HepG2 (cell line): ENCODE measurements around the gene ZDHHC14. TPM values are rescaled to one million over a fixed set of nuclear protein-coding genes. Genes with fewer than 3 reads are reported as not detected.

ENCODE experiments used
- AKAP8 ChIP-seq: sonication (generic); formaldehyde crosslinking; IDR thresholded peaks from 2 replicates; pipeline ENCODE4 v1.5.1; 2020; ENCODE audit warnings: mild to moderate bottlenecking, missing genetic modification reagents
- CC2D1A ChIP-seq: sonication (generic); formaldehyde crosslinking; IDR thresholded peaks from 2 replicates; pipeline ENCODE4 v1.8.1; 2023; ENCODE audit warnings: mild to moderate bottlenecking, missing genetic modification reagents
- CHCHD3 ChIP-seq: sonication (generic); formaldehyde crosslinking; IDR thresholded peaks from 2 replicates; pipeline ENCODE4 v1.8.0; 2022; ENCODE audit warnings: mild to moderate bottlenecking, missing genetic modification reagents, moderate library complexity
- ETV5 ChIP-seq: IDR thresholded peaks from 2 replicates; pipeline ENCODE4 v1.6.1; 2018; ENCODE audit warnings: missing biosample characterization, missing genetic modification reagents, inconsistent platforms, borderline replicate concordance
- FOXC1 ChIP-seq: sonication (generic); formaldehyde crosslinking; IDR thresholded peaks from 2 replicates; pipeline ENCODE4 v1.8.0; 2022; ENCODE audit warnings: mild to moderate bottlenecking, missing genetic modification reagents, borderline replicate concordance
- HIVEP1 ChIP-seq: sonication (generic); formaldehyde crosslinking; IDR thresholded peaks from 2 replicates; pipeline ENCODE4 v1.4.0; 2020; ENCODE audit warnings: mild to moderate bottlenecking, missing genetic modification reagents
- HNRNPK ChIP-seq: fragments of 200-400 bp; formaldehyde crosslinking; IDR thresholded peaks from 2 replicates; pipeline ENCODE4 v1.6.1; 2018; ENCODE audit warnings: low read length, low read depth, moderate library complexity, mild to moderate bottlenecking; ENCODE audit not compliant: poor library complexity, severe bottlenecking
- PAWR ChIP-seq: sonication (generic); formaldehyde crosslinking; IDR thresholded peaks from 2 replicates; pipeline ENCODE4 v1.4.0; 2020; ENCODE audit warnings: missing genetic modification reagents, mild to moderate bottlenecking, borderline replicate concordance
- PCBP1 ChIP-seq: fragments of 200-400 bp; formaldehyde crosslinking; IDR thresholded peaks from 2 replicates; pipeline ENCODE4 v1.6.1; 2017; ENCODE audit warnings: mild to moderate bottlenecking, low read depth, low read length, borderline replicate concordance
- RBFOX2 ChIP-seq: fragments of 200-400 bp; formaldehyde crosslinking; IDR thresholded peaks from 2 replicates; pipeline ENCODE4 v1.6.1; 2017; ENCODE audit warnings: low read depth, mild to moderate bottlenecking, low read length
- RFX3 ChIP-seq: IDR thresholded peaks from 2 replicates; pipeline ENCODE4 v1.6.1; 2016; ENCODE audit warnings: missing biosample characterization, missing genetic modification reagents
- STAT5B ChIP-seq: sonication (generic); formaldehyde crosslinking; IDR thresholded peaks from 2 replicates; pipeline ENCODE4 v1.4.0; 2020; ENCODE audit warnings: missing genetic modification reagents
- TARDBP ChIP-seq: sonication (generic); formaldehyde crosslinking; IDR thresholded peaks from 2 replicates; pipeline ENCODE4 v1.8.0; 2022; ENCODE audit warnings: mild to moderate bottlenecking, missing genetic modification reagents
- ZNF136 ChIP-seq: sonication (generic); formaldehyde crosslinking; IDR thresholded peaks from 2 replicates; pipeline ENCODE4 v1.8.1; 2022; ENCODE audit warnings: low read depth, mild to moderate bottlenecking, moderate library complexity, missing genetic modification reagents
- ZNF235 ChIP-seq: sonication (generic); formaldehyde crosslinking; IDR thresholded peaks from 2 replicates; pipeline ENCODE4 v1.8.1; 2023; ENCODE audit warnings: mild to moderate bottlenecking, missing genetic modification reagents, borderline replicate concordance
- ZNF296 ChIP-seq: sonication (generic); formaldehyde crosslinking; conservative IDR thresholded peaks from 2 replicates; pipeline ENCODE4 v1.5.0; 2020; ENCODE audit warnings: mild to moderate bottlenecking, missing genetic modification reagents
- ZNF431 ChIP-seq: sonication (generic); formaldehyde crosslinking; IDR thresholded peaks from 2 replicates; pipeline ENCODE4 v1.9.0; 2022; ENCODE audit warnings: missing genetic modification reagents, low read depth, mild to moderate bottlenecking, borderline replicate concordance
- ZNF562 ChIP-seq: sonication (generic); formaldehyde crosslinking; IDR thresholded peaks from 2 replicates; pipeline ENCODE4 v1.8.0; 2022; ENCODE audit warnings: missing genetic modification reagents, borderline replicate concordance
- ZNF672 ChIP-seq: sonication (generic); formaldehyde crosslinking; IDR thresholded peaks from 2 replicates; pipeline ENCODE4 v1.8.1; 2022; ENCODE audit warnings: missing genetic modification reagents
- ZNF713 ChIP-seq: sonication (generic); formaldehyde crosslinking; IDR thresholded peaks from 2 replicates; pipeline ENCODE4 v1.4.0; 2020; ENCODE audit warnings: mild to moderate bottlenecking, missing genetic modification reagents
- ZNF879 ChIP-seq: sonication (generic); formaldehyde crosslinking; IDR thresholded peaks from 2 replicates; pipeline ENCODE4 v1.8.1; 2023; ENCODE audit warnings: missing genetic modification reagents
- ZNF891 ChIP-seq: sonication (generic); formaldehyde crosslinking; IDR thresholded peaks from 2 replicates; pipeline ENCODE4 v1.5.0; 2020; ENCODE audit warnings: mild to moderate bottlenecking, missing genetic modification reagents
- polyA plus RNA-seq, 8 experiments: library from polyadenylated mRNA; depleted of rRNA in 3 of 8; stranded (reverse) in 7 of 8; unstranded in 1 of 8; fragments of >200 nt; fragmentation: Illumina TruSeq in 4 of 8; extraction: Trizol in 4 of 8; gene quantifications; 2 replicates each; pipeline versions ENCODE4 v1.2.1 to v1.2.3, GENCODE V29; 2011 to 2016; ENCODE audit warnings: low read depth in 4 of 8, missing spikeins in 1 of 8, mixed read lengths in 1 of 8; ENCODE audit not compliant: insufficient read depth in 1 of 8
- total RNA-seq, 5 experiments: library from RNA; depleted of rRNA; stranded (reverse); fragments of >200 nt; fragmentation: Illumina TruSeq; extraction: Trizol; gene quantifications; 2 replicates each; pipeline ENCODE4 v1.2.3, GENCODE V29; 2016; ENCODE audit warnings: low read depth in 1 of 5
- TF ChIP-seq, protein P1 (sequence below): sonication (generic); formaldehyde crosslinking; IDR thresholded peaks from 2 replicates; pipeline ENCODE4 v1.4.0; 2020; ENCODE audit warnings: missing genetic modification reagents, borderline replicate concordance
- TF ChIP-seq, protein P2 (sequence below): sonication (generic); formaldehyde crosslinking; IDR thresholded peaks from 2 replicates; pipeline ENCODE4 v1.4.0; 2020; ENCODE audit warnings: missing genetic modification reagents
- TF ChIP-seq, protein P3 (sequence below): IDR thresholded peaks from 2 replicates; pipeline ENCODE4 v1.6.1; 2016; ENCODE audit warnings: mild to moderate bottlenecking, missing biosample characterization, missing genetic modification reagents
- TF ChIP-seq, protein P4 (sequence below): sonication (generic); formaldehyde crosslinking; IDR thresholded peaks from 2 replicates; pipeline ENCODE4 v1.8.1; 2023; ENCODE audit warnings: mild to moderate bottlenecking, missing genetic modification reagents

The ZDHHC14 gene
- total and polyA plus RNA-seq, 2 of the 13 experiments (the other 11 are each of a cell fraction or from before 2014, with no cell fraction given), result 3.7 to 9.5 TPM

DNA sequence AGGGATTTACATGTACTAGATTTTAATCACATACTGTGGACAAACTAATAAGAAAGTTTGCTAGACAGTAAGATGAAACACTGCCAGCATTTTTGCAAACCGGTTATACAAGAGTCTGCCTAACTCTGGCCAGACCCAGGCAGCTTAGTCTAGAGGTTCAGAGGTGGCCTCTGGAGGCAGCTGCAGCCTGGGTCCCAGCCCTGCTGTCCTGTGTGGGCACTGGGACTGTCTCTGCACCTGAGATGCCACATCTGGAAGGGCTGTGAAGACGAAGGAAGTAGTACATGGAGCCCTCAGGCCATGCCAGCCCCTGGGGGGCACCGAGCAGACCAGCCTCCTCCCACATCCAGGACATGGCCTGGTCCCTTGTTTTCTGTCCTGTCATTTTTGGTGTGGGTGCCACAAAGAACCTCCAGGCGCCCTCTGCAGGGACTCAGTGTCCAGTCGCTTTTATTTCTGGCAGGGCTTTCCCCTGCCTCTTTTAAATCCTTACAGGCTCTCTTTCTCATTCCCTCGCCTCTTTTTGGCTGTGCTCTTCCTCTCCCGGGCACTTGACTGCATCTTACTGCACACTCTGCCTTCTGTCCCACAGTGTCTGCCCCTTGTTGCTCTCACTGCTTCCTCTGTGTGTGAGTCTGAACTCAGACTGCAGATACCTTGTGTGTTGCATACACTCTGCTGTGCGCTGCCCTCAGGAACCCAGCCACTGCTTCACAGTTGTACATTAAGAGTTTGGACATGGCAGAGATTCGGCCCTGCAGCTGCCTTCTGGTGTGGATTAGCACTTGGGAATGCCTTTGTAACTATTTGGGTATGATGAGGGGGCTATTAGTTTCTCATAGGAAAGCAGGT is 216.7 kb downstream of the ZDHHC14 start (continued):
- TF ChIP-seq CC2D1A (CRISPR knock-in tag) (no peak), HNRNPK (no peak), ETV5 (CRISPR knock-in tag) (no peak), PCBP1 (no peak), ZNF713 (CRISPR knock-in tag) (no peak), ZNF672 (CRISPR knock-in tag) (no peak), HIVEP1 (CRISPR knock-in tag) (no peak; the same call in 1 of the 2 replicates), AKAP8 (CRISPR knock-in tag) (no peak), RBFOX2 (no peak), STAT5B (no peak), ZNF431 (CRISPR knock-in tag) (no peak; the same call in 1 of the 2 replicates), FOXC1 (CRISPR knock-in tag) (peak; percentile 85), TARDBP (no peak), ZNF879 (CRISPR knock-in tag) (no peak), ZNF136 (no peak), CHCHD3 (CRISPR knock-in tag) (no peak), ZNF296 (CRISPR knock-in tag) (no peak), ZNF235 (no peak), RFX3 (no peak), ZNF562 (CRISPR knock-in tag) (no peak), ZNF891 (peak; percentile 53; the same call in 1 of the 2 replicates), PAWR (CRISPR knock-in tag) (no peak)
- TF ChIP-seq, protein P1, sequence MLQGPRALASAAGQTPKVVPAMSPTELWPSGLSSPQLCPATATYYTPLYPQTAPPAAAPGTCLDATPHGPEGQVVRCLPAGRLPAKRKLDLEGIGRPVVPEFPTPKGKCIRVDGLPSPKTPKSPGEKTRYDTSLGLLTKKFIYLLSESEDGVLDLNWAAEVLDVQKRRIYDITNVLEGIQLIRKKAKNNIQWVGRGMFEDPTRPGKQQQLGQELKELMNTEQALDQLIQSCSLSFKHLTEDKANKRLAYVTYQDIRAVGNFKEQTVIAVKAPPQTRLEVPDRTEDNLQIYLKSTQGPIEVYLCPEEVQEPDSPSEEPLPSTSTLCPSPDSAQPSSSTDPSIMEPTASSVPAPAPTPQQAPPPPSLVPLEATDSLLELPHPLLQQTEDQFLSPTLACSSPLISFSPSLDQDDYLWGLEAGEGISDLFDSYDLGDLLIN (CRISPR knock-in tag), result no peak
- TF ChIP-seq, protein P2, sequence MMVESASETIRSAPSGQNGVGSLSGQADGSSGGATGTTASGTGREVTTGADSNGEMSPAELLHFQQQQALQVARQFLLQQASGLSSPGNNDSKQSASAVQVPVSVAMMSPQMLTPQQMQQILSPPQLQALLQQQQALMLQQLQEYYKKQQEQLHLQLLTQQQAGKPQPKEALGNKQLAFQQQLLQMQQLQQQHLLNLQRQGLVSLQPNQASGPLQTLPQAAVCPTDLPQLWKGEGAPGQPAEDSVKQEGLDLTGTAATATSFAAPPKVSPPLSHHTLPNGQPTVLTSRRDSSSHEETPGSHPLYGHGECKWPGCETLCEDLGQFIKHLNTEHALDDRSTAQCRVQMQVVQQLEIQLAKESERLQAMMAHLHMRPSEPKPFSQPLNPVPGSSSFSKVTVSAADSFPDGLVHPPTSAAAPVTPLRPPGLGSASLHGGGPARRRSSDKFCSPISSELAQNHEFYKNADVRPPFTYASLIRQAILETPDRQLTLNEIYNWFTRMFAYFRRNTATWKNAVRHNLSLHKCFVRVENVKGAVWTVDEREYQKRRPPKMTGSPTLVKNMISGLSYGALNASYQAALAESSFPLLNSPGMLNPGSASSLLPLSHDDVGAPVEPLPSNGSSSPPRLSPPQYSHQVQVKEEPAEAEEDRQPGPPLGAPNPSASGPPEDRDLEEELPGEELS (CRISPR knock-in tag), result no peak
- TF ChIP-seq, protein P3, sequence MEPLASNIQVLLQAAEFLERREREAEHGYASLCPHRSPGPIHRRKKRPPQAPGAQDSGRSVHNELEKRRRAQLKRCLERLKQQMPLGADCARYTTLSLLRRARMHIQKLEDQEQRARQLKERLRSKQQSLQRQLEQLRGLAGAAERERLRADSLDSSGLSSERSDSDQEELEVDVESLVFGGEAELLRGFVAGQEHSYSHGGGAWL (CRISPR knock-in tag), result no peak
- TF ChIP-seq, protein P4, sequence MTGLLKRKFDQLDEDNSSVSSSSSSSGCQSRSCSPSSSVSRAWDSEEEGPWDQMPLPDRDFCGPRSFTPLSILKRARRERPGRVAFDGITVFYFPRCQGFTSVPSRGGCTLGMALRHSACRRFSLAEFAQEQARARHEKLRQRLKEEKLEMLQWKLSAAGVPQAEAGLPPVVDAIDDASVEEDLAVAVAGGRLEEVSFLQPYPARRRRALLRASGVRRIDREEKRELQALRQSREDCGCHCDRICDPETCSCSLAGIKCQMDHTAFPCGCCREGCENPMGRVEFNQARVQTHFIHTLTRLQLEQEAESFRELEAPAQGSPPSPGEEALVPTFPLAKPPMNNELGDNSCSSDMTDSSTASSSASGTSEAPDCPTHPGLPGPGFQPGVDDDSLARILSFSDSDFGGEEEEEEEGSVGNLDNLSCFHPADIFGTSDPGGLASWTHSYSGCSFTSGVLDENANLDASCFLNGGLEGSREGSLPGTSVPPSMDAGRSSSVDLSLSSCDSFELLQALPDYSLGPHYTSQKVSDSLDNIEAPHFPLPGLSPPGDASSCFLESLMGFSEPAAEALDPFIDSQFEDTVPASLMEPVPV, result no peak
